NCI-H524 treated with DMSO at 0.1 percent for 48 hours (cell line): Measurements from ENCODE around the gene MAPK8IP3.

Source experiments
- DNase-seq: peaks from one replicate; lab custom pipeline; 2025; lab: John Stamatoyannopoulos, UW

Gene MAPK8IP3

GRCh38 chr16:1763521-1764511, 57.8 kb downstream of the MAPK8IP3 start:
- DNase-seq = no peak

GRCh38 chr16:1764971-1765370, 59.0 kb downstream of the MAPK8IP3 start:
- no peak for DNase-seq

GRCh38 chr16:1765826-1766225, 59.8 kb downstream of the MAPK8IP3 start:
- no peak for DNase-seq

- no peak for DNase-seq
Observed at GRCh38 chr16:1766231-1766630, 60.2 kb downstream of the MAPK8IP3 start.

DNA sequence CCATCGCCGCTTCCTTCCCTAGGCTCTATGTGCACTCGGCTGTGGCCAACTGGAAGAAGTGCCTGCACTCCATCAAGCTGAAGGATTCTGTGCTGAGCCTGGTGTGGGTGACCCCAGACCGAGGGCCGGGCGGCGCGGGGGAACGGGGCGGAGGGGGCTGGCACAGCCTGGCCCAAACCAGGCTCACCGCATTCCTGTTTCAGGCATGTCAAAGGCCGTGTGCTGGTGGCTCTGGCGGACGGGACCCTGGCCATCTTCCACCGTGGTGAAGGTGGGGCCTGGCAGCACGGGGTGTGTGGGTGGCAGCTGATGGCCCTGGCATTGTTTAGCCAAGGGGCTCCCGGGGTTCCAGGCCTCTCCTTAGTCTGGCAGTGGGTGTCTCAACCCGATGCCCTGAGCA, 60.7 kb downstream of the MAPK8IP3 start:
- DNase-seq = no peak

- no peak for DNase-seq
Observed at GRCh38 chr16:1767116-1767994, 61.4 kb downstream of the MAPK8IP3 start.

- DNase-seq = no peak
Observed at GRCh38 chr16:1768061-1768766, 62.2 kb downstream of the MAPK8IP3 start.

DNA sequence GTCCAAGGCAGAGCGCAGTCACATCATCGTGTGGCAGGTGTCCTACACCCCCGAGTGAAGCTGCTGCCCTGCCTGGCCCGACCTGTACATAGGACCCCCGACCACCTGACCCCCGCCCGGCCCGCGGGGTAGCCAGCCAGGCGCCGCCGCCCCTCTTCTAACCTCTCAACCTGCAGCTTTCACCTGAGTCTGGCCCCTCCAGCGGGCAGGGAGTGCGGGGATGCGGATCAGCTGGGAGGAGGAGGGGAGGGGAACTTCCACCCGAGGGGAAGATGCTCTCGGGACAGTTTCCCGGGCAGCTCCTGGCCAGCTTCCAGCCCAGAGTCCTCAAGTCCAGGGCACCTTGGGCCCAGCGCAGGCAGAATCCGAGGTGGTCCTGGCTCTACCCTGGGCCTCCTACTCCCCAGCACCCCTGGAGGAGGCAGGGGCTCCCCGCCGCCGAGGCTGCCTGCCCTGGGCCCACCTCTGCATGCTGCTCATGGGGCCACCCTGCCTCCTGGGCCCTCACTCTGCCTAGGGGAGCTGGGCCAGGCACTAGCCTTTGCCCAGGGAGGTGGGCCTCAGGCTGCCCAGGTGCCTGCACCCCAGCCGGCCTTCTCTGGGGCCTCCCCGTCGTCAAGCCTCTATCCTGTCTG, 62.9 kb downstream of the MAPK8IP3 start:
- DNase-seq = no peak

GRCh38 chr16:1769402-1770300, 63.7 kb downstream of the MAPK8IP3 start:
- DNase-seq = no peak

DNA sequence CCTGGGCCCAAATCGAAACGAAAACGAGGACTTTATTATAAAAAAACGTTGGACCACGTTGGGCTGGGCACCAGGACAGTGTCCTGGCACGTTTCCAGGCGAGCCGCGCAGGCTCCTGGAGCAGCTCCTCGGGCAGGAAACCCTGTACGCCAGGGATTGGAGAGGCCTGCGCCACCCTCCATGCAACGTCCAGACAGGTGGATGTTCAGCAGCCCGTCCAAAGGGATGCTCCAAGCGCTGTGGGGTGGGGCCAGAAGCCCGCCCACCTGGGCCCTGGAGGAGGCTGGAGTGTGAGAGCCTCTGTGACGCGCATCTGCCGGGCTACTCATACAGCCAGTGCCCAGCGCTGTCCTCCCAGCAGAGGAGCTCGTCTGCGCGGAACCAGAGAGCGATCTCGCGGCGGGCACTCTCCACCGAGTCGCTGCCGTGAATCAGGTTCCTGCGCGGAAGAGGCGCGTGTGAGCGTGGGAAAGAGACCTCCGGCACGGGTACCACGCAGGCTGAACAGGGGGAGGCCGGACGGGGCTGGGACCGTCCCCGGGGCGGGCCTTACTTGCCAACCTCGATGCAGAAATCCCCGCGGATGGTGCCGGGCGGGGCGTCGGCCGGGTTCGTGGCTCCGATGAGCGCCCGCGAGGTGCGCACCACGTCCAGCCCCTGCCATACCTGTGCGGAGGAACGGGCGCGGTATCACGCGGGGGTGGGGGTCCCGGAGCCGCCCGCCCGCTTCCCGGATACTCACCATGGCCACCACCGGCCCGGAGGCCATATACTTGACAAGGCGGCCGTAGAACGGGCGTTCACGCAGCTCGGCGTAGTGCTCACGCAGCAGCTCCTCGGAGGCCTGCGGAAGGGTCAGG, 64.6 kb downstream of the MAPK8IP3 start:
- DNase-seq = no peak

DNA sequence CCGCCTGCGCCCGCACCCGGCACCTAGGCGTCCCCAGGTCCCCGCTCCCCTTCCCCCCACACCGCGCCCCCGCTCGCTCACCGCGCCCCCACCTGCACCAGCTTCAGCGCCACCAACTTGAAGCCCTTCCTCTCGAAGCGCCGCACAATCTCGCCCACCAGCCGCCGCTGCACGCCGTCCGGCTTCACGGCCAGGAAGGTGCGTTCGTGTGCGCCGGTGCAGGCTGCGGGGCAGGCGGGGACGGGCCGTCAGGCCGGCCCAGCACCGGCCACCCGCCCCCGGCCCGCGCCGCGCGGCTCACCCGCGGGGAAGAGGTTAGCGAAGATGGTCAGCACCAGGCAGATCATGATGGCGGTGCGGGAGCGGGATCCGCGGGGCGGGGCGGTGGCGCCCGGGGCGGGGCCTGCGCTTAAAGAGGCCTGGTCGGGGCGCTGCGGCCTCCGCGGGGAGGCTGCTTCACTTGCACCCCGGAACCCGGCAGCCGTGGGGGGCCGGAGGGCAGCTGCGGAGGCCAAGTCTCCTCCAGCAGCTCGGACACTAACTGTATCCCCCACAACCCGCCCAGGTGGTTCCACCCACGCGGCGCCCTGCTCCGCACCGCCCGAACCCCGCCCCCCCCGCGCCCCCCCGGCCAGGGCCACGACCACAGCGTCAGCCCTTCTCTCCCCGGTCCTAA, 65.3 kb downstream of the MAPK8IP3 start, which contains the start of gene NME3:
NME3 (minus strand) TSS at position 356 of the 676 bp plus-strand sequence; CDS start at position 347, 9 bp downstream.
- no peak for DNase-seq

DNA sequence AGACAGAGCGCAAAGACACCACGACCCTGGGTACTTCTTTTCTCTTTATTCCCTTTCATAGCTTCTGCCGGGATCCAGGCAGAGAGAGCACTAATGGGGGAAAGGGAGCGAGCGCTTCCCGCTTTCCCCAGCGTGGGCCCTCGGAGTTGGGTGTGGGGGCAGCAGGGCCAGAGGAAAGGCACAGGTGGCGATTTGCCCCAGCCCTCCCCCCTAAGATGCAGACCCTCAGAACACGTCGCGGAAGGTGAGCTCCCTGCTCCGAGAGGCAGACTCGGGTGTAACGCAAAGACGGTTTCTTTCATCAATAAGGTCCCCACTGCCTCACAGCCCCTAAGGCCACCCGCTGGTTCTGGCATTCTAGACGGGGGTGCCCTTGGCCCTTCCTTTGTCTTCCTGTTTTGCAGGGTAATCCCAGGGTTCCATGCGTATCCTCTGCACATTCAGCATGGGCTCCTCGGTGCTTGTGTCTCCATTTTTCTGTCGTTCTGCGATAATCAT, 65.9 kb downstream of the MAPK8IP3 start:
- DNase-seq = no peak

GRCh38 chr16:1772362-1772907, 66.4 kb downstream of the MAPK8IP3 start, which contains the start of gene EME2:
Gene EME2, plus strand, starts transcription at chr16:1772810. Its CDS starts 418 bp downstream, at chr16:1773228.
- no peak for DNase-seq

DNA sequence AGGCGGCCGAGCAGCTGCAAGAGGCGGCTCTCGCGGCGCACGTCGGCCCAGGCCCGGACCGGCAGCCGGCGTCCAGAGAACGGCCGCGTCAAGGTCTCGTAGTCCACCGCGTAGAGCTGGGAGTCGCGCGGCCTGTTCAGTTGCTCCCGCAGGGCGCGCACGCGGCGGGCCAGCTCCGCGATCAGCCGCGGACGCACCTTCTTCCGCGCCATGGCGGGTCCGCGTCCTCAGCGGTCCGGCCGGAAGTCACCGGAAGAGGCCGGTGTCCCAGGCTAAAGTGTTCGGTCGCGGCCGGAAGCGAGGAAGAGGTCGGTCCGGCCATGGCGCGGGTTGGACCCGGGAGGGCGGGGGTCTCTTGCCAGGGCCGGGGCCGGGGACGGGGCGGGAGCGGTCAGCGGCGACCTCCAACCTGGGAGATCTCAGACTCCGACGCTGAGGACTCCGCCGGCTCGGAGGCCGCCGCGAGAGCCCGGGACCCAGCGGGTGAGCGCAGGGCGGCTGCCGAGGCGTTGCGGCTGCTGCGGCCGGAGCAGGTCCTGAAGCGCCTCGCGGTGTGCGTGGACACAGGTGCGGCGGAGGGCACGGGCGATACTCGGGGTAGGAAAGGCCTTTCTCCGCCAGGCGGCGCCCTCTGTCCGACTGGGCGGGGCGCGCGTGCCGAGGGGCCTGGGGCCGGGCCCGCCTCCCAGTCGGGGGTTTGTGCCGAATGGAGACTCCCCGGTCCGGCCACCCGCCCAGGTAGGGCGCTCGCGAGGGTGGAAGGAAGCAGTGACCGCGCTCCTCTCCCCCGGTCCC, 67.1 kb downstream of the MAPK8IP3 start, which contains the start of gene MRPS34:
MRPS34 (minus strand) TSS at position 227 of the 795 bp plus-strand sequence; CDS start at position 212, 15 bp downstream.
- peak; percentile 6 for DNase-seq

GRCh38 chr16:1773703-1774447, 67.9 kb downstream of the MAPK8IP3 start:
- no peak for DNase-seq

DNA sequence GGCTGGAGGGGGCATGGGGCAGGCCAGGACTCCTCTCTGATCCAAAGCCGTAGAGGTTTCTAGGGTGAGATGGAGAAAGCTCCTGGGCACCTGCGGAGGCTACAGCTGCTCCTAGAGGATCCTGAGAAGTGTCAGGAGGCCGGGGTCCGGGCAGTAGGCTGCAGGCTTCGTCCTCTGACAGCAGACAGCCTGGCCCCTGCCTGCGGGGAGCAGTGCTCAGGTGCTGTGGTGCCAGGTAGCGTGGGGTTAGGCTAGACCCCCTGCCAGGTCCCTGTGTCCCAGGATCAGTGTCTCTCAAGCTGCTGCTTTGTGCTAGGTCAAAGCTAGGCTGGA, 68.4 kb downstream of the MAPK8IP3 start:
- no peak for DNase-seq
